NCI-H1092 treated with DMSO at 0.1 percent for 48 hours (cell line): ENCODE results near the gene GLB1L2.

ENCODE experiments used
- DNase-seq: peaks from one replicate; lab custom pipeline; 2025; lab: John Stamatoyannopoulos, UW

The GLB1L2 gene

DNA sequence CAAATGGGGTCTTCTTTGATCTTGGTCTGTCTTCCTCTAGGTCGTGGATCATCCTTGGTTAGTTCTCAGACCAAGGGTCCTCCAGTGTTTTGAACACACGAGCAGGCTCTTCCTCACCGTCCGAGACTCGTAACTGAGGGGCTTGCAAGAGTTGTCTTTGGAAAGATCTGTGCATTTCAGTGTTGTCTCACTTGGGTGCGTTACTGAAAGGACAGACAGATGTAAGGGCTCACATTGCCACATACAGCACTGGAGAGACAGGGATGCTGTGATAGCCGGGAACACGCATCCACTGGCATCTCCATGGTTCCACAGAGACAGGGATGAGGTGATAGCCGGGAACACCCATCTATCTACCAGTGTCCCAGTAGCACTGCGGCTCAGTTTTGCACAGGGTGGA is 15.7 kb downstream of the GLB1L2 start:
- DNase-seq, result no peak

- DNase-seq, result no peak
Observed at GRCh38 chr11:134349109-134349801, 17.5 kb downstream of the GLB1L2 start.

DNA sequence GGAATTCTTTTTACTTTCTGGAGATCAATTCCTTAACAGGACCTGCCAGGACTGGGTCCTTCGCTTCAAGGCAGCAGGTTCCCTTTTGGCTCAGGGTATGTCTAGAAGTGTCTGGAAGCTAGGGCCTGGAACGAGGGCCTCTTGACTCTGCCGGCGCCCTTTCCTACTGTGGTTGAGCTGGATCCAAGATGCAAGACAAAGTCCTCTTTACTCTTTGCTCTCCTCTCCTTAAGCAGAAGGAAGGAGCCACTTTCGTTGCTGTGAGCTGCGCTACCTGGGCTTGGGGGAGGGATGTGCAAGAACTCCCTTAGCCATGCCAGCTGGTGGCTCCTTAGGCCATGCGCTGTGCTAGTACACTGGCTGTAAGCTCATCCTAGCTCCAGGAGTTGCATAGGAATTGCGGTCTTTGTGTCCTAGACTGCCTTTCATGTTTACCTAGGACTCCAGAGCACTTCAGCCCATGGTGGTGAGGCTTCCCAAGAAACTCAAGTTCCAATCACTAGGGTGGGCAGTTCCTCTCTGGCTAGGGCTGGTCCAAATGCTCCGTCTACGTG is 18.1 kb downstream of the GLB1L2 start:
- no peak for DNase-seq

DNA sequence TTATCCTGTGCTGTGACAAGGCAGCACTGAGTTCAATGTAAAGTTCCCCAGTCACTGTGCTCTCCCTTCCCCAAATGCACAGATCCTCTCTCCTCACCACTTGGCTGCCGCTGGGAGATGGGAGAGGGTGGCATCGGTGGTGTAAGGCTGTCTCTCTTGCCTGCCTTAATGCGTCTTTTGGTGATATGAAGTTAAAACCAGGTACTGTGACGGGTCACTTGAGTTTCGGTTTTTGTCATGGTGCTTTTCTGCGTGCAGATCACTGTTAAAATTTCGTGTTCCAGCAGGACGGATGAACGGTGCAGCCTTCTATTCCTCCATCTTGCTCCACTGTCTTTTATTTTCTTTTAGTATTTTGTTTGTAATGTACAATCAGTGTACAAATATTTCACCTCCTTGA is 18.6 kb downstream of the GLB1L2 start:
- DNase-seq, result no peak

DNA sequence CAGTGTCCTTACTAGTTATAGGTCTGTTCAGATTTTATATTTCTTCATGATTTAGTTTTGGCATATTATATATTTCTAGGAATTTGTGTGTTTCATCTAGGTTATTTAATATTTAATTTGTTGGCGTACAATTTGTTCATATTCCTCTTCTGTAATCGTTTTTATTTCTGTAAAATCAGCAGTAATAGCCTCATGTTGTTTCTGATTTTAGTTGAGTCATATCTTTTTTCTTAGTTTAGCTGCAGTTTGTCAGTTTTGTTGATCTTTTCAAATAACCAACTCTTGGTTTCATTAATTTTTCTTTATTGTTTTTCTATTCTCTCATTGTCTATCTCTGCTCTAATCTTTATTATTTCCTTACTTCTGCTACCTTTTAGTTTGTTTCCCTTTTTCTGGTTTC is 20.3 kb downstream of the GLB1L2 start:
- no peak for DNase-seq

DNA sequence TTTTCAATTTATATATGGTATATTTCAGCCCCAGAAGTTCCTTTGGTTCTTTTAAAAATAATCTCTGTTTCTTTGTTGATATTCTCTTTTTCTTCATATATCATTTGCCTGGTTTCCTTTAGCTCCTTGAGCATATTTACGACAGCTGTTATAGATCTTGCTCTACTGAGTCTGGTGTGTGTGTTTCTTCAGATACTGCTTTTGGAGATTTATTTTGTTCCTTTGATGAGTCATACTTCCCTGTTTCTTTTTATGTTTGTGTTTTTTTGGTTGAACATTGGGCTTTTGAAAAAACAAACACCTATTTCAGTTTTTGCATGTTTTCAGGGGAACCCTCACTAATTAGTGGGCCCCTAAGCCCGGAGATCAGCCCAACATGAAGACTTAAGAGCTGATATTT is 23.3 kb downstream of the GLB1L2 start:
- DNase-seq, result no peak

- DNase-seq, result no peak
Observed at GRCh38 chr11:134355656-134356055, 23.9 kb downstream of the GLB1L2 start.

DNA sequence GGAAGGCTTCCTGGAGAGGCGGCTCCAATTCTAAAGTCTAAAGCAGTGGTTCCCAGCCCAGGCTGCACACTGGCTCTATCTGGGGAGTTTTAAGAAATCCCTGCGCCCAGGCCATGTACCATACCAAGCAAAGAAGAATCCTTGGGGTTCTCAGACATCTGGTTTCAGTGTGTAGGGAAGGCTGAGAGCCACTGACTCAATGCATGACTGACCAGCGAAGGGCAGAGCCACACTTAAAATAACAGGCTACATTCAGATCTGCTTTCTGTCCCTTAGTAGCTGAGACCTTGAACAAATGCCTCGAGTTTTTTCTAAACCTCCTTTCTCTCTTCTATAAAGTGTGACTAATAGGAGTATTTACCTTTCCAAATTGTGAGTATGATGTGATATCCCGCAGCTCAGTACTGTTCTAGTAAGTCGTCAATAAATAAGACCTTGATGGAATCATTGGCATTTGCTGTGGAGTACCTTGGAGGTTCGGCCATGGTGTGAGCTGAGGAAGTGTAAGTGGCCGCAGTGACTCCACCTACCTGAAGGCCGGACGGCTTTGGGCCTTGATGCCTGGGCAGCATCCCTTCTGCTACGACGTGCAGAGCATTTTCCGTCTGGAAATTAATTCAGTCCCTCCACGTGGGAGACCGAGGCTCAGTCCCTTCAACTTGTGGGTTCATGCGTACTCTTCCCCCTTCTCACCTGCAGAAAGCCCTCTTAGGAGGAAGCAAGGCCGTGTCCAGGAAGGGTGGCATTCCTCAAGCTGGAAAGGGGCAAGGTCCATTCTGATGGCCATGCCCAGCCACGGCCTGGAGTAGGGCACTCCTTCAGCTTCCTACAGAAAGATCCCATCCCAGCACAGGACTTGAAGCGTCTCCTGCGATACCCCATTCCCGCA is 25.1 kb downstream of the GLB1L2 start:
- DNase-seq, result no peak

GRCh38 chr11:134357545-134357839 is 25.7 kb downstream of the GLB1L2 start:
- no peak for DNase-seq

DNA sequence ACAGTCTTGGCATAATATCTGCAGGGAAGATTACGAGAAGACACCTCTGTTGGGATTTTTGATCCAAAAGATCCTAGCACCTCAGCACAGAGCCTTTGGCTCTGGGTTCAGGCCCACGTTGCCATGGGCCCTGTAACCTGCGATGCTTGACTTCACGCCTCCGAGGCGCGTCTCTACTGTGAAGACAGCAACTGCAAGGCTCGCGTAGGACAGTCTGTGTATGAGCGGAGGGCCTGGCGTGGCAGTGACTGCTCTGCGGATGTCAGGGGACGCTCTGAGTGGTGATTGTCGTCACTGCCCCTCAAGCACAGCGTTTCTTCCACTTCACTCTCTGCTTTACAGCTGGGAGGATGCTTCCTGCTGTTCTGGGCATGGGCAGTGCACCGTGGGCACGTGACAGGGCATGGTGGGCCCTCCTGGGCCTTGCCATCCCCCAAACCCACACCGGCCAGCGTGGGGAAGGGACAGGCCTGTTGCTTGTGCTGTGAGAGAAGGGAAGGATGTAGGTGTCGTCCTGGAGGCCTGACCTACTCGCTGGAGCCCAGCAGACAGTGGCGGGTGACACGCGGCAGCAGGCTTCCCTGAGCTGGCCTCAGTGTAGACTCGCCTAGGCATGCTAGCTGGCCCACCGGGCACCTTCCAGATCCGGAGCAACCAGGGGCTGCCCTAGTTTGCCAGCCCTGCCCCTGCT is 26.5 kb downstream of the GLB1L2 start:
- no peak for DNase-seq

DNA sequence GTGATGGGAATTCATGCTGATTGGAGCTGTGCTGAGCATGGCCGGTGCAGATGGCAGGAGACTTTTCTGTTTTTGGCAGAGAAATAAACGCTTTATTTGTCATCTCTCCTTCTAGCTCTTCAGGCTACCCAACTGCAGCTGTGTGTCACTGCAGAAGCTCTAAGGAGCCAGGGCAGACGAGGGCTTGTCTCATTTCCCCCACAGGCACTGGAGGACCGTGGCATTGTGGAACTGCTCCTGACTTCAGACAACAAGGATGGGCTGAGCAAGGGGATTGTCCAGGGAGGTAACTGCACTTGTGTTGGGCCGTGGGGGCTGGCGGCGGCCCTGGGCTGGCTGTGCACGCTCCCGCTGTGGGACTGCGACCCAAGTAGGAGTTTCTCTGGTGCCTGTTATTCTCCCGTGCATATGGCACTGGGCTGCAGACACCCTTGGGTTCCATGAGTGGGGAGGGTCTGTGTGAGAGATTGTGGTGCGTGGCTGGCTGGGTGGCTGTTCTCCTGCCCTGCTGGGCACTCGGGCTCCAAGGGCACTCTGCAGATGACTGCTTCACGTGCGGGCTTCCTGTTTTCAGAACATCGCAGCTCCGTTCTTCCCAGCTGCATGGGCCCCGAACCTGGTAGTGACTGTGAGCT is 27.2 kb downstream of the GLB1L2 start:
- no peak for DNase-seq

- DNase-seq, result no peak
Observed at GRCh38 chr11:134359646-134360045, 27.9 kb downstream of the GLB1L2 start.

- peak; percentile 89 for DNase-seq
Observed at GRCh38 chr11:134360050-134360835, 28.5 kb downstream of the GLB1L2 start.

GRCh38 chr11:134361661-134362060 is 29.9 kb downstream of the GLB1L2 start:
- DNase-seq, result no peak

DNA sequence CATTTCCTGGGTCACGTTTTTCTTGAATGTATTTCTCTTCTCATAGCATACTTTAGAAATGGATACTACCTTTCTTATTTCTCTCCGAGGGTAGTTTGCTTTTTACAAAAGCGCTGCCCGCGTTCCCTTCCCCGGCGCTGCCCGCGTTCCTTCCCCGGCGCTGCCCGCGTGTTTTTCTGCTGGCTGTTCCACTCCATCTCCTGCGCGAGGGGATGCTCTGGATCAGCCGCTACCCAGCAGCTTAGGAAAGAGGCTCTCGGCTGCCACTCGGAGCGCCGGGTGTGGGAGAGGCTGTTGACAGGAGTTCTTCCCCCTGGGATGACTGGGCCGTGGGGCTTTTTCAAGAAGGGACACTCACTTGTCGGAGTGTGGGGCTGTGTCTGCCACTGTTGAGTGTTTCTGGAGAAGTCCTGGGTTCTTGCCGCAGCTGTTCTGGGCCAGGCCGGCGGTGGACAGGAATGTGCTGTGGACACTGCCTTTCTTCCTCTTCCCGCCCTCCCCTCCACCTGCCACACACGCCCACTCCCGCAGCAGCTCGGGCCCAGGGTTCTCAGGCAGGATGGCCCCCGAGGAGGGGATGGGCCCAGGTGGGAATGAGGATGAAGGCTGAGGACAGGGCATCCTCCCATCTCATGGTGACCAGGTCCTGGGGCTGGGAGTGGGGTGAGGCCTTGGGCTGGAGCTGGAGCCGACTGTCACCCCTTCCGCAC is 30.6 kb downstream of the GLB1L2 start:
- no peak for DNase-seq

- no peak for DNase-seq
Observed at GRCh38 chr11:134363161-134363560, 31.4 kb downstream of the GLB1L2 start.

- no peak for DNase-seq
Observed at GRCh38 chr11:134363592-134363991, 31.8 kb downstream of the GLB1L2 start.

- DNase-seq, result no peak
Observed at GRCh38 chr11:134364261-134364660, 32.5 kb downstream of the GLB1L2 start.

DNA sequence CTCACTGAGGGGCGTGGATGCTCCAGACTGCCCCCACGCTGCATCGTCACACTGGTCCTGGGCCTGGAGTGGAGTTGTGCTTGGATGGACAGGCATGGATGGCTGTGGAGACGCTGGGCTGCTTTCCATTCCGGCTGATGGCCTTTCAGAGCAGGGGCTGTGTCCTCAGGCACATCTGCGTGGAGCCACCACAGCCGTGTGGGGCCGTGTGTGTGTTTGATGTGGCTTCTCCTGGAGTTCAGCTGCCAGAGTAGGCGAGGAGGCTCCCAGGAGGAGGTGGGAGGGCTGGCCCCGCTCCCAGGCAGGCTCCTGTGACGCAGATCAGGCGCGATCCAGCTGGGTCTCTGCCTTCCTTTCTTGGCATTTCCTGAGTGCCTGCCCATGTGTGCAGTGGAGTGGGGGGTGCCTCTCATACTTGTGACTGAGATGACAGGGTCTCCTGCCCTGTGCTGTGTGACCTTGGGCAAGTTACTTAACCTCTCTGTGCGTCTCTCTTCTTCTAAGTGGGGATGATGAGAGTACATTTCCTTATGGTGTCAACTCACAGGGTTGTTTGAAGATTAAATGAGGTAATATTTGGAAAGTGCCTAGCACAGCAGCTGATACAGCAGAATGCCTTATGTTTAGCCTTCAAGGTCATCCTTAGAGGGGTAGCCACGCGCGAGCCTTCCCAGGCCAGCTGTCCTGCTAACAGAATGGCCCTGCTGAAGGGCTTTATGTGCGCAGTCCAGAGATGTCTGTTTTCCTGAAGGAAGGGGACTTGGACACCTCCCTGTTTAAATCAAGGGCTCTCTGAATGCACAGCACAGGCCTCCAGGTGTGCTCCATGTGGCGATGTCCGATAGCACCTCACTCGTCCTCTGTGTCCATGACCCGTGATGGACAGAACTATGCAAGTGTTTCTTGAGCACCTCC is 33.5 kb downstream of the GLB1L2 start:
- no peak for DNase-seq

GRCh38 chr11:134366254-134366653 is 34.5 kb downstream of the GLB1L2 start:
- DNase-seq, result no peak
